GM18511 (cell line): Measurements from ENCODE around the gene COLEC12.
"Not testable (repeated sequence)": the region's sequence is repeated elsewhere in the genome, so short reads cannot be mapped to it uniquely, and the experiment has no call there.

Experiments
- ATAC-seq: cut with Tn5 transposase; IDR thresholded peaks from one replicate; pipeline ENCODE4 v1.9.1; 2021; ENCODE audit warnings: mild to moderate bottlenecking, moderate library complexity; ENCODE audit not compliant: unreplicated experiment

Gene COLEC12

DNA sequence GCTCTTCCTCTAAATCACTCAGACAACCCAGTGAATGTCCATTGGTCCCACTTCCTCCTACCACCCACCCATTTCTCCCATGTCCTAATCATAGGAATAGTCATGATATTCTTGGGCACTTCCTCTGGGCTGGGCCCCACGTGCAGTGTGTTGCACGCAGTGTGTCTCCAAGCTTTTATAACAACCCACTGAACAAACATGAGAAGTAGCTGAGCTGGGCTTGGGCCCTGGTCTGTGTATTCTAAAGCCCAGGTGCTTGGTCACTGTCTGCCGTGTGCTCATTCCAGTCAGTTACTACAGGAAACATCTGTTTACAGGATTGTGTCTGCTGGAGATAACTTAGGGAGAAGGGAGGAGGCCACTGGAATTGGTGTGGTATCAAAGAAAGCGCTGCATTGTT lies 168.5 kb downstream of the COLEC12 start:
- ATAC-seq: no peak

DNA sequence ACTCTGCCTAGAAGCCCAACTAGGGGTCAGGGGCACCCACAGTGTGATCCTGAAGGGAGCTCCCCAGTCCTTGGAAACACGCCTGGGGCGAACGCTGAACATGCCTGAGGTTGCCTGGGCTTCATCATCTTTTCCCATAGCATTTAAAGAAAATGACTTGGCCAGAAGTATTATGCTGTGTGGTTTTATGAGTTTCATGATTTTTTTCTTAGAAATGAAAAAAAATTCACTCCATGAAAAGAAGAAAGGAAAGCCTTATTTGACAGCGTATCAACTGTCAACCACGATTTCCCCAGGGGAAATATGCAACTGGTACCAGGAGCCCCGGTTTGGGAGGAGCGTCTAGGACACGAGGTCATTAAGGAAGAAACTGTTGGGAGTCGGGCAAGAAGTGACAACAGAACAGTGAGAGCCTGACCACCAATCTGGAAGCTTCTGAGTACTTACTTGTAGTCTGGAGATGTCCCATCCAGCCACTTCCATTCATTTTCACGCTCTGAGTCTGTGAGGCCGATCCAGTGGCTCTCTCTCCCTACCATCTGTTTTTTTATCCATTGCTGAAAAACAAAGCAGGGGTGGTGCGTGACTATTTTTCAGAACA lies 169.2 kb downstream of the COLEC12 start:
- ATAC-seq: no peak

DNA sequence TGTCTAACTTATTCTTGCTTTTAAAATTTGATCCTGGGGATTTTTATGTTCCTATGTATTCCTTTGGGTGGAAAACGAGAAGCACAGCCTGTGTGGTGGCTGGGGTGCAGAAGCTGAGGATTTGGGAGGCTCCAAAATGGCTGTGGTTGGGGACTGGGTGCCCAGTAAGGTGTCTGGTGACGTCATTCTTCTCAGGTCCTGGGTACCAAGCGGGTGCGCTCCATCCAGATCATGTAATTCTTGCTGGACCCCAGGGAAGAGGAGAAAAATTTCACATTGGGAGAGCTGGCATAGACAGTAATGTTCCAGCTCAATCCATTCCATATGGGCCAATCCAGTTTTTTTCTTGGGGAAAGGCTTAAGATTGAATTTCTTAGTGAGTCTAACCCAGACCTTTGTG lies 171.6 kb downstream of the COLEC12 start:
- ATAC-seq: no peak

DNA sequence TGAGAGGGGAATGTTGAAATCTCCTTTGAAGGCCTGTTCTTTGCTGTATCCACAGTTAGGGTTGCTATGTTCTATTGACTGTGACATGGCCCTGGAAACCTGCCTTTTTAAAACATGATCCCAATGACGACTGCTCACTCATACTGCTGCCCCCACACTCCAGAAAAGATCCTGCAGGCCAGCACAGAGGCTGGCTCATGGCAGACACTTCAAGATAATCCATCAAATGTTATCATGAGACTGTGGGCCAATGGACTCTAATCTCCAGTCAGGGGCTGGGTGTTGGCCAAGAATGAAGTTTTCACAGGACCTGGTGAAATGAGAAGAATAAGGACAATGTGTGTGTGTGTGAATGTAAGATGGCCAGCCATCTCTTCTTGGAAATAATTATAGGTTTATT lies 173.7 kb downstream of the COLEC12 start:
- ATAC-seq: no peak

DNA sequence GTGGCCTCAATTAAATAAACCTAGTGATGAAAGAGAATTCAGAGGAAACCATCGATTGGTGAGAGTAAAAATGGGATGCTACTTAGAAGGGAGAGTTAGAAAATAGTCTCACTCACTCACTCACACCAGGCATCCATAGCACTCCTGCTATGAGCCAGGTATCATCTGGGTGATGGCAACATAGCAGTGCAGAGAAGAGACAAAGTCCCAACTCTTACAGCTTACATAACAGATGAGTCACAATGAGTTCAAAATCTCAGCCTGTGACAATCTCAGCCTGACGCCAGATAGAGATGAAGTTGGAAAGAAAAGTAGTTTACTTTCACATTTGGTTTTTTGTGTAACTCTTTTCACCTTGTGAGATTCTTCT lies 177.3 kb downstream of the COLEC12 start:
- ATAC-seq: no peak

DNA sequence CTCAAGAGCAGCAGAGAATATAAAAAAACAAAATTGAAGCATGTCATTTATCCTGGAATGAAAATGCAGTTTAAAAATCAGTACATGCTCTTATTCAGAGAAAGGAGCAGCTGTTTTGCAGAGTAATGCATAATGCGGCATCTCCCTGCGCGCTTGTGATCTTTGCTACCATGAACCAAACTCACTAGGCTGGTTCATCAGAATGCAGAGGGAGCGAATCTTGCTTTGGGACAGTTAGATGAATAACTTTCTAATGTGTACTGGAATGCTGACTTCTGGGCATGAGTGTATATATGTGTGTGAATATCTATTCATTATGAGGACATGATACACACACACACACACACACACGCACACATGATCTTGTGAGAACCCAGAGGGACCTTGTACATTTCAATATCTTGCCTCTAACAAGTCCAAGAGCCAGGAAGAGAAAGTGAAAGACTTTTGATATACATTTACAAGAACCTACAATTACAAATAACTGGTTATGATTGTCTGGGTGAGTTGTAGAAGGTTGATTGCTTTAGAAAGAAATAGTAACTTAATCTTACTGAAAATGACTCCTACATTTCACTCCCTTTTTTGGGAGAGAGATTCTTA lies 178.5 kb downstream of the COLEC12 start:
- peak; percentile 52 for ATAC-seq

DNA sequence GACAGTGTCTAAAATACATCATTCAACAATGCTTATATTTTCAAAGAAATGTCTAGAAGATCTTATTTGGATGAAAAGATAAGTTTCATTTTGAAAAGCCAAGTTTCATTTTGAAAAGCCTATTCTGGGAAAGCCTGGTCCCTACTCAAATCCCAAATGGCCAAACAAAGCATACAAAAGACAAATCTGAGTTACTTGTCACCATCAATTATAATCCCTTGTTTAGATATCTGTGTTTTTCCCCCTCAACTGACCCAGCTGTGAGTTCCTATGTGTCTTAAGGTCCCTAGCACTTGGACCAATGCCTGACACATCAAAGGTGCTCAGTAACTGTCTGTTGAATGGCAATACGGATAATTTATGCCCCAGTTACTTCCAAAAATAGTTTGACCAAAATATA lies 180.3 kb downstream of the COLEC12 start:
- ATAC-seq: no peak

DNA sequence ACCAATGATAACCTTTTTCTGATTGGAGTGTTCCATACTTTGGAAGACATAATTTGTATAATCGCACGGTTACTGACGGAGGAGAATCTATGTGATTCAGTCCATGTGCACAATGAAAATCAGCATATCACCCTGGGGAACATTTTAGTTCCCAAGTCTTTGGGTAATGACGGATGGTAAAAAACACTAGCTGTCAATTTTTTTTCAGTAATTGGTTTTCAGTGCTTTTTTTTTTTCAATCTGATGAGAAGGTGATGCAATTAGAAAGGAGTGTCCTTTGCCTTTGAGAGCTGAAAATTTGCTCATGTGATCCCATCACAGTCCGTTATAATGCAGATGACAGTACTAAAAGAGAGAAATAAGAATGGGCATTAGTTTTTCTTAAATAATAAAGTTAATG lies 180.8 kb downstream of the COLEC12 start:
- ATAC-seq: no peak

DNA sequence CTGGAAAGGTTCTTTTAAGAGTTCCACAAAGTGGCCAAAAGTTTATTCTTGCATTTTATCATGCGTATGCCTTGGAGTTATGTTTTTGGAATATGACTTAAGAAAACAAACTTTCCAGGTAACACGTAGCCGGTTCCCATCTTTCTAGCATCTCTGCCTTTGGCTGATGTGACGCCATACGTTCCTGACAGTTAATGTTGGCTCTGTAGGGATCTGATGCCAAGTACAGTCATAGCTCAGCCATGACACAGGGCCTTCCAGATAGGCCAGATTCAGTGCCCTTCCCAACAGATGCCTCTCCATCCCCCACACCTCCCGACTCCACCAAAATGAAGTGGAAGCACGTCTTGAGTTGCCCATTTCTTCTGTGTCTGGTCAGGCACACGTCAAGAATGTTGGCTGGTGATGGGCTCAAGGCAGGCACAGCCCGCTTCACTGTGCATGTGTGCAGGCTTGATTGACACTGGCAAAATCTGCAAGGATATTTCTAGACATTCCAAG lies 181.7 kb downstream of the COLEC12 start:
- ATAC-seq: no peak

DNA sequence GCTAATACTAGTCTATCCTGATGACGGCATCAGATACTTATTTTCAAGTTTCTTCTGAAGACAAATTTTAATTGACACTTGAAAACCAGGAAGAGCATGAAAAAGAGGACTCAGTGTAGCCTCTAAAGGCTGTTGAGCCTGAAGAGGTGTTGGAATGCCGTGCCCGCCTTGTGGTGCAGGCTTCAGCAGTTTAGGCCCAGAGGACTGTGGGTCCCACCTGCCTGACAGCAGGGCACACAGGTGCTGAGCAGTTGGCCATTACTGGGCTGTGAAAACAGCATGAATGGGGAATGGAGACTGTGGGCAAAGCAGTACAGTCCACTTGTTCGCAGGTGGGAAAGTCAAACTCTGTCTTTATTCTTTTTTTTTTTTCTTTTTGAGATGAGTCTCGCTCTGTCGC lies 182.9 kb downstream of the COLEC12 start:
- ATAC-seq: no peak

DNA sequence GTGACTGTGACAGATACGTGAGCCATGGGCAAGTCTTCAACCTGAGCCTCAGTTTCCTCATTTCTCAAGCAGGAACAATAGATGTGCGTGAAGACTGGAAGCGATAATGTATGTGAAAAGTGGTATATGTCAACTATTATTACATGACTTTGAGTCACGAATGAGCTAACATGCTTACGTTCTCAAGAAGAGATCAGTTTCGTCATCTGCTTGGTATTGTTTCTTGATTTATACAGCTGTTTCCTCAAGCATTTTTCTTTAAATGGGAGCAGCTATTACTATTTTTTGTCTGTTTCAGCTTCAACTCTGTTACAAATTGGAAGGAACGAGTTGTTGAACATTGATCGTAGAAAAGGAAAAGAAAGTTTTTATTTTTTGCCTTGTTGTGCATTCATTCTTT lies 184.1 kb downstream of the COLEC12 start:
- no peak for ATAC-seq

DNA sequence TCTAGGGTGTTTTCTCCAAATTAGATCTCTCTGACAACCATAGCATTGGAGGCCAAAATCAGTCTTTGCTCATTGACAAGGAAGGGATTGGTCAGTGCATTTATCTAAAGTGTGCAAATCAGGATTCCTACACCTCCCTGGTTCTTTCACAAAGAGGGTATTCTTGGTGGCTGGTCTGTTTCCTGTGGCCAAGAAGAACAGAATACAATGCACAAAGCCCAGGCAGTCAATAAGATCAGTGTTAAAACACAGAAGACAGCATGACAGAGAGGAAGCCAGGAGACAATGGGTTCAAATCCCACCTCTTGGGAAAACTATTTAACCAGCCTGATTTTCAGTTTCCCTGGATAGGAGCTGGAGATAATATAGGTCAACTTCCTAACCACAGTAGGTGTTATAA lies 186.6 kb downstream of the COLEC12 start:
- no peak for ATAC-seq

DNA sequence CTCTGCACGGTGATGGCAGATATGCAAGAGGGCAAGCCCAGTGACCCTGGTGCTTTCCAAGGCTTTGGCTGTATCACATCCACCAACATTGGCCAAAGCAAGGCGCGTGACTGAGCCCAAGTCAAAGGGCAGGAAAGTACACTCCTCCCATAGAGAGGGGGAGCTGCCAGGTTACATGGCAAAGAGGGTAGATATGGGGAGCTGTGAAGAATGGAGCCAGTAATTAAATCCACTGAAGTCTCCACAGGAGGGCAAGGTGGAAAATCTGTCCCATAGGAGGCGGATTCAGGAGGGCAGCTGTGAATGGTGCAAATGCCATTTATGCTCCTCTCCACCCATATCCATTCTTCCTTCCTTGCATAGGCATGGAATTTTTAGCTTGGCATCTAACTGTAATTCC lies 188.1 kb downstream of the COLEC12 start:
- no peak for ATAC-seq

DNA sequence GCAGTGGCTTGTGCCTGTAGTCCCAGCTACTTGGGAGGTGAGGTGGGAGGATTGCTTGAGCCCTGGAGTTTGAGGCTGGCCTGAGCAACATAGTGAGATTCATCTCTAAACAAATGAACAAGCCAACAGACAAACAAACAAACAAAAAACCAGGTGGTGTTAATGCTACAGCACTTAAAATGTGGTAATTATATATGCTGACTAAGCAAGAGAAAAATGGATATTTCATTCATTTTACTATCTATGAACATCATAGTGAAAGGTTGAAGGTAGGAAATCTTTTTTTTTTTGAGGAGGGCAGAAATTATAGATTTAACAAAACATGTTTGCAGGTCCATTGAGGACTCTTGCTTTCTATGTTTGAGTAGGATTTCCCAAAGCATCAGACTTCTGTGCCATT lies 190.5 kb downstream of the COLEC12 start:
- ATAC-seq: no peak

DNA sequence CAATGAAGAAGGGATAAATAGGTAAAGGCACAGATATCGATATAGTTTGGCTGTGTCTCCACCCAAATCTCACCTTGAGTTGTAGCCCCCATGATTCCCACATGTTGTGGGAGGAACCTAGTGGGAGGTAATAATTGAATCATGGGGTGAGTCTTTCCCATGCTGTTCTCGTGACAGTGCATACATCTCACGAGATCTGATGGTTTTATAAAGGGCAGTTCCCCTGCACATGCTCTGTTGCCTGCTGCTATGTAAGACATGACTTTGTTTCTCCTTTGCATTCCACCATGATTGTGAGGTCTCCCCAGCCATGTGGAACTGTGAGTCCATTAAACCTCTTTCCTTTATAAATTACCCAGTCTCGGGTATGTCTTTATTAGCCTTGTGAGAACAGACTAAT lies 192.4 kb downstream of the COLEC12 start:
- not testable (repeated sequence) for ATAC-seq

DNA sequence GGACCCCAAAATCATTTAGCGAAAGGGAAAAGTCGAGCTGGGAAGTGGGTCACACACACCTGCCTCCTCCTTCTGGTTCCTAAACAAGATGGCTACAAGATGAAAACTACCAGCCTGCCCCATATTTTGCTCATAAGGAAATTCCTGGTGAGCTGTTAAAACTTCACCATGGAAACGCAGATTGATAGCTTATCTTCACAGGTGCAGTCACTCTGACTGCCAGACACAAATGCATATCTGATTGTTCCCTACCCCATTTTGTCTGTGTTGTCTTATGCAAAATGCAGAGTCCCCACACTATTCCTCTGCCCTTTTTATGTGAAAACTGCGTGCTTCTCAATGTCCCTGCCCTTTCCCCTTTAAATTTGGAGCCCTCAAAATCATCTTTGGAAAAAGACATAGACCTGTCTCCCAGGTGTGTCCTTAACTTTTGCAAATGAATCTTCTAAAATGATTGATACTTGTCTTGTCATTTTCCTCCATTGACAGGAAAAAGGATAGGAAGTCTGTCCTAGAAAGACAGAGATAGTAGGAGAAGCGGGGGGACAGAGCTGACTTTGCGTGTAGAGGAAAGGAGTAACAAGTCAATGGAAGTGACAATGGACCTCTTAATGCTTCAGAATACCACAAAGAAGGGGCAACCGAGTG lies 193.8 kb downstream of the COLEC12 start:
- ATAC-seq: no peak

DNA sequence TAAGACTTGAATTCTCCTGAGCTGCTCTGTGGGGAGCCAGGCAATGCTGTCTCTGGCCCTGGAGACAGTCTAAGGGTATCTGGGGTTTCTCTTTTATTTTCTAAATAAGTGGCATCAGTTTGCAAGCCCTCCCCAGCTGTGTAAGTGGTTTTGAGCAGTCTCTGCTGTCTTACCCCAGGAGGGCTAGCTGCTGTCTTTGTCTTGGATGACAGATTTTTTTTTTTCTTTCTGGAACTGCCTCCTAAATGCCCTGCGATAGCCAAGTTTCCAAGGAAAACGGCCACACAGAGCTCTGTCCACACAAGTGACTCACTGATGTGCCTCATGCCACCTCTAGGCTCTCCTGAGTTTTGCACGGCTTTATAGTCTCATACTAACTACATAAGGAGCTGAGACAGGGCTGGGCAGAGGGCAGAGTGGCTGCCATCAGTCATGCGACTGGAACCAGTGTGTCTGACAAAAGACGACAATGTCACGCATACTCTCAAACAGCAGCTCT lies 195.4 kb downstream of the COLEC12 start:
- ATAC-seq: no peak

DNA sequence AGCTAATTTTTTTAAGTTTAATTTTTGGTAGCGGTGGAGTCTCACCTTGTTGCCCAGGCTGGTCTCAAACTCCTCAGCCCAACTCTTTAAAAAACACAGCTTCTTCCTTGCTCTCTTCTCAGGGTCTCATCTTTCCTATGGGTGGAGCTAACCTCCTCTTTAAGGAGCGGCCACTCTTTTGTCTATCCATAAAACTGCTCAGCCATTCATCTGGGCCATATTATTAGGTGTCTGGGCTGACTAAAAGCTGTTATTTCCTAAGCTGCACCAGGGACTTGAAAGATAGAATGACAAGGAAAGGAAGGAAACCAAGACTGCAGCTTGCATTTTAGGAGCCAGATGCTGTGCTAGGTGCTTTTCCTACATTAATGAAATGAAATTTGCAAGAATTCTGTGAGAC lies 196.9 kb downstream of the COLEC12 start:
- ATAC-seq: no peak

DNA sequence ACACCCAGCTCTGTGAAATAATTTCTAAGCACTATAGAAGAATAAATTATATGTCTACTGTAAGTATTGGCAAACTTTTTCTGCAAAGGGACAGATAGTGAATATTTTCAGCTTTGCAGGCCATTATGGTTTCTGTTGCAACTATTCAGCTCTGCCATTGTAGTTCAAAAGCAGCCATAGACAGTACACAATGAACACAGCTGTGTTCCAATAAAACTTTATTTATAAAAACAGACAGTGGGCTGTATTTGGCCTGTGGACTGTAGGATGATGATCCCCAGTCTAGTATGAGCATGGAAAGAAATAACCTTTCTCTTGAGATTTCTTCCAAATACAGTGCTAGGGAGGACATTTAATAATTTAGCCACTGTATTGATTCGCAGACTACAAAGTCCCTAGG lies 197.5 kb downstream of the COLEC12 start:
- no peak for ATAC-seq

DNA sequence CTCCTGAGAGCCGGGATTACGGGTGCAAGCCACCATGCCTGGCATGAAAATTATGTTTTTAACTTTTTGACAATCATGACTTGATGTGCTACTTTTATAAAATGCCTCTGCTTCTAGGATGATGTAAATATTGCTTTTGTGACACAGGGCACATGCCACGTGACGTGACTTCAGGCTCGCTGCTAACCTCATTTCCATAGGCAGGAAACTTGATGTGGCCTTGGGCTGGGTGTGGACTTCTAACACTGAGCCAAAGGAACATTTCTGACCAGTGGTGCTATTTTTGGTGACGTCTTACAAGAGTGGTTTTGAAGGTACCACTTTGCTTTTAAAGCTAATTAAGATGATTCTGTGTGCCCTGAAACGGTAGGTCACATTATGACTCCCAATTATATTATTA lies 198.4 kb downstream of the COLEC12 start:
- no peak for ATAC-seq

DNA sequence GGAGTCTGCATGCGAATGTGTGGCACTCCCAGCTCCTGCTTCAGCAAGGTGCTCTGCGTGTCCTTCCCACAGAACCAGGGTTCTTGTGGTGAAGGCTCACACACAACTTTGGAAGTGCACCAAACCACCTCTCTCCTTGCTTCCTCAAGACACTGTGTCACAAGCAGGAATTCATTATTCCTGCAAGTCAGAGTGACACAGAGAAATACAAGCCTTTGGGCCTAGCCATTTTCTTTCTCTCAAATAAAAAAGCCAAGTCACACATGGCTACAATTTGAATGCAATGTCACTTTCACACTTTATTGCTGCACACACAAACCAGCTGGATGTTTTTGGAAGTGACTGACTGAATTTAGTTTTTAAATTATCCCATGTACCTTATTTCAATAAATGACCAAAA lies 202.6 kb downstream of the COLEC12 start:
- no peak for ATAC-seq

DNA sequence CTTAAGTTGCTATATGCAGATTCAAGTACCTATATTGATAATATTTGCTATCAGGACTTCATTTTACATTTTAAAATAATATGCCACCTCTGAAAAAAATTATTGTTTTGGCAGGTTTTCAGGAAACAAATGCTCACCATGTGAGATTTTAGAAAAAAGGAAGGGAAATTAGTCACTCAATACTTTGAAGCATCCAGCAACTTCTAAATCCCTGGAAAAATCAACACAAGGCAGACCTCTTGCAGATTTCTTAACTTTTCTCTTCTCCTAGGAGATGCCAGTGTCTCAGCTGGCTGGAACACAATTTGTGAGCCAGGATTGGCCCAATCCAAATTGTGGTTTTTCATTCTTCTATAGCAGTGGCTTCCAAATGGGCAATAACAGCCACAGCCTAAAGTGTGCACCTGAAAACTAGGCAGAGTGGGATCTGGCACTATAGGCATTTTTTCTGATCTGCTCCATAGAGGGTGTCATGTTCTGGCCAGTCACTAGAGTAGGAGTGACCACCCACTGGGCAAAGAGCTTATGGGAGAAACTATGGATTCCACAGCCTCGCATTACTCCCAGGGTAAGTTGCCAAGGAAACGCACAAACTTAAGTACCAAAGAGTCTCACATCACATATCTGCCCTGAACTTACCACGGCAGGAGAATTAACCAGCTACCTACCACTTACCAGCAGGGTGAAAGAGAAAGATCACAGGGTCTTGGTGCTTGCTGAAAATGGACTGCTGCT lies 204.6 kb downstream of the COLEC12 start:
- no peak for ATAC-seq
